ENCODE results near the gene PHF3. TPM values are rescaled to one million over a fixed set of nuclear protein-coding genes. Genes with fewer than 3 reads are reported as not detected.
A peak's percentile ranks its signal among the peaks of the same experiment; 100 is the strongest.

The PHF3 gene, protein sequence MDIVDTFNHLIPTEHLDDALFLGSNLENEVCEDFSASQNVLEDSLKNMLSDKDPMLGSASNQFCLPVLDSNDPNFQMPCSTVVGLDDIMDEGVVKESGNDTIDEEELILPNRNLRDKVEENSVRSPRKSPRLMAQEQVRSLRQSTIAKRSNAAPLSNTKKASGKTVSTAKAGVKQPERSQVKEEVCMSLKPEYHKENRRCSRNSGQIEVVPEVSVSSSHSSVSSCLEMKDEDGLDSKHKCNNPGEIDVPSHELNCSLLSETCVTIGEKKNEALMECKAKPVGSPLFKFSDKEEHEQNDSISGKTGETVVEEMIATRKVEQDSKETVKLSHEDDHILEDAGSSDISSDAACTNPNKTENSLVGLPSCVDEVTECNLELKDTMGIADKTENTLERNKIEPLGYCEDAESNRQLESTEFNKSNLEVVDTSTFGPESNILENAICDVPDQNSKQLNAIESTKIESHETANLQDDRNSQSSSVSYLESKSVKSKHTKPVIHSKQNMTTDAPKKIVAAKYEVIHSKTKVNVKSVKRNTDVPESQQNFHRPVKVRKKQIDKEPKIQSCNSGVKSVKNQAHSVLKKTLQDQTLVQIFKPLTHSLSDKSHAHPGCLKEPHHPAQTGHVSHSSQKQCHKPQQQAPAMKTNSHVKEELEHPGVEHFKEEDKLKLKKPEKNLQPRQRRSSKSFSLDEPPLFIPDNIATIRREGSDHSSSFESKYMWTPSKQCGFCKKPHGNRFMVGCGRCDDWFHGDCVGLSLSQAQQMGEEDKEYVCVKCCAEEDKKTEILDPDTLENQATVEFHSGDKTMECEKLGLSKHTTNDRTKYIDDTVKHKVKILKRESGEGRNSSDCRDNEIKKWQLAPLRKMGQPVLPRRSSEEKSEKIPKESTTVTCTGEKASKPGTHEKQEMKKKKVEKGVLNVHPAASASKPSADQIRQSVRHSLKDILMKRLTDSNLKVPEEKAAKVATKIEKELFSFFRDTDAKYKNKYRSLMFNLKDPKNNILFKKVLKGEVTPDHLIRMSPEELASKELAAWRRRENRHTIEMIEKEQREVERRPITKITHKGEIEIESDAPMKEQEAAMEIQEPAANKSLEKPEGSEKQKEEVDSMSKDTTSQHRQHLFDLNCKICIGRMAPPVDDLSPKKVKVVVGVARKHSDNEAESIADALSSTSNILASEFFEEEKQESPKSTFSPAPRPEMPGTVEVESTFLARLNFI (N-terminal part only)
- 10 to 100 TPM; 51.1 to 64.0 TPM for total RNA-seq
- long read RNA-seq, full-length matches to known transcripts: 3 of 40 reads
- long read RNA-seq, partial matches to known transcripts: 23 of 40 reads
- long read RNA-seq, other reads (novel, unspliced or antisense): 14 of 40 reads

DNA sequence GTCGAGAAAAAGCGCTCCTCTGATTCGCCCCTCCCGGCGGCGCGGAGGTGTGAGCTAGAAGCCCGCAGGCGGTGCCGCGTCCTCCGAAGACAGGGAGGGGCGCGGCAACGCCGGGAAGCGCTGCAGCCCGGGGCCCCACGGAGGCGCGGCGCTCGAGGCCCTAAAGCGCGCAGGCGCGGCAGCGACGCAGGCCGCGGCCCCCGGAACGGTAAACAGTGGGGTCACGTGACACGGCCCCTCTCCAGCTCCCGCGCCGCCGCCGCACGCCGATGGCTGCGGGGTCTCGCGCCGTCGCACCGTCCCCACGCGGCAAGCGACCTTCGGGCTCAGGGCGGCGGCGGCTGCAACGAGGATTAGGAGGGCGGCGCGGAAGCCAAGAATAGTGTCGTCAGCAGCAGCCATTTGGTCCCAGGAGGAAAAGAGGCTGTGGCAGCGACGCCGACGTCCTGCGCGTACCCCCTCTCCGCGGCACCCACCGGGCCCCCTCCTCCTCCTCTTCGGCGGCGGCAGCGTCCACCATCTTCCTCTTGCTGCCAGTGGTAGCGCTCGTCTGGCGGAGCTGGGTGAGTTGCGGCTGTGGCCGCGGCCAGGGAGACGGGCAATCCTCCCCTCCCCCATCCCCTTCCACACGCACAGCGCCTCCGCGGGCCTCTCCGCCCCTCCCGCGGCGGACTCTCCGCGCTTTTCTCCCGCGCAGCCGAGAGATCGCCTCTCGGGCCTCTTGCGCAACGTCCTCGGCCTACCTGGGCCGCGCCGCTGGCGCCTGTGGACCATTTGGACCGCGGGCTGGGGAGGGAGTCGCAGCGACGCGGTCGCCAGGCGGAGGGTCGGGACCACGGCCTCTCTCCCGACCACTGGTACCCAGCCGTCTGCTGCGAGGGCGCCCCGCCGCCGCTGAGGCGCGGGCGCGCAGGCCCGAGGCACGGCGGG lies at the start of gene PHF3:
PHF3 (plus strand) TSS at position 215 of the 930 bp plus-strand sequence. CDS start 10,750 bp downstream, outside the sequence.
- DNase-seq (peak; percentile 90 to 94), ATAC-seq (peak; percentile 92)
- intact Hi-C loops (cut with DNase I, micrococcal nuclease): no loop called here

DNA sequence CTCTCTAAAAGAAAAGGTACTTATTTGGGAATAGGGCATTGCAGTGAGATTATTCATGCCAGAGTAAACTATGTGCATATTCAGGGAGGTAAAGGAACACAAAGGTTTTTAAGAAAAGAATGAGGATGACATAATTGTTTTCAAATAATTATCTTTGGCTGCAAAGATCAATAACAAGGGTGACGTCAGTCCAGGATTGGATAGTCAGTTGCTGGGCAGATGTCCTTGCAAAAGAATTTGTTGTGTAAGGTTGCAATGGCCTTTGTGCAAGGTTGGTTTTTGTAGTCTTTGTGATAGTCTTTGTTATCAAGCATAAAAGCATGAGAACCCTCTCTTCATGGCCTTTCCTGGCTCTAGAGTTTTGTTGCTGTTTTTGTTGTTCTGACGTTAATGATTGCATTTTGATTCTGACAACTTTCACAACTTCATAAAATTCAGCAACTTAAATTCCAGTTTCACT lies 45.6 kb upstream of the PHF3 start:
- no peak for ATAC-seq

DNA sequence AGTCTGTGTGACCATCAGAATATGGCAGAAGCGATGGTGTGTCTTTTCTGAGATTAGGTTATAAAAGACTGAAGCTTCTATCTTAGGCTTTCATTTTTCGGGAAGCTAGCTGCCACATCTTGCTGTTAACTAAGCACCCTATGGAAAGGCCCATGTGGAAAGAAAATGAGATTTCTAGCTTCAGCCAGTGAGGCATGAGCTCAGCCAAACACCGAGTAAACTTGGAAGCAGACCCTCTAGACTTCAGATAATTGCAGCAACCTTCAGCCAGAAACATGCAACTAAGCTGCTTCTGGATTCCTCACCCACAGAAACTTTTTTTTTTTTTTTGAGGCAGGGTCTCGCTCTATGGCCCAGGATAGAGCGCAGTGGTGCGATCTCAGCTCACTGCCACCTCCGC lies 42.7 kb upstream of the PHF3 start:
- intact Hi-C loops (cut with DNase I, micrococcal nuclease): no loop called here
- ATAC-seq (no peak), DNase-seq (no peak)

More for the DNA sequence above, 45.6 kb upstream of the PHF3 start:
- intact Hi-C loops (cut with DNase I, micrococcal nuclease): no loop called here
- no peak for DNase-seq

DNA sequence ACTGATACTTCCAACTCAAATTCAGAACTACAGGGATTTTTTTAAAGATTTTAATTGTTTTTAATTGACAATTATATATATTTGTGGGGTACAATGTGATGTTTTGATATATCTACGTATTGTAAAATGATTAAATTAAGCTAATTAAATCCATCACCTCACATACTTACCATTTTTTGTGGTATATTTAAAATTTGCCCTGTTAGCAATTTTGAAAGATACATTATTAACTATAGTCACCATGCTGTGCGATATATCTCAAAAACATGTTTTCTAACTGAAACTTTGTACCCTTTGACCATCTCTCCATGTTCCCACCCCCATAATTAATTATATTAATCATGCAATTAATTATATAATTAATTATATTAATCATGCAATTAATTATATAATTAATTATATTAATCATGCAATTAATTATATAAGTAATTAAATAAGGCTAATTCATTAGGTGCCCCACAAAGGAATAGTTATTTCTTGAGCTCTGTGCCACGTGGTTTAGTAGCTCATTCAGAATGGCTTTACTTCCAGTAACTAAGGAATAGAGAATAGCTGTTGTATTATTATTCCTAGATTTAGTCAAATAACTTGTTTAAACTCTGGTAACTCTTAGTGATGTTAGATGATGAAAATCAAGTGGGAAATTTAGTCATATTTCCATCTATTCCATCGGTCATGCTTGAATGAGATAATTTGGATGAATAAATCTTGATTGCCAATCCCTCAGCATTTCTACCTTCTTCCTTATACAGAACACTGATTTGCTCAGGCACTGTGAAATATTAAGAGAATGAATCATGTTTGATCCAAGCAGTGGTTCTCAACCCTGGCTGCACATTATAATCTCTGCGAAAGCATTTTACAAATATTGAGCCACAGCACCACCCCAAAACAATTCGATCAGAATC lies 38.2 kb upstream of the PHF3 start:
- intact Hi-C loops (cut with DNase I, micrococcal nuclease): loop anchor here in 1 of 2 donors (5.0 kb wide), 1 partner anchor 165 kb away; no protein-coding TSS in a partner anchor
- ATAC-seq (peak; percentile 58), DNase-seq (no peak)

DNA sequence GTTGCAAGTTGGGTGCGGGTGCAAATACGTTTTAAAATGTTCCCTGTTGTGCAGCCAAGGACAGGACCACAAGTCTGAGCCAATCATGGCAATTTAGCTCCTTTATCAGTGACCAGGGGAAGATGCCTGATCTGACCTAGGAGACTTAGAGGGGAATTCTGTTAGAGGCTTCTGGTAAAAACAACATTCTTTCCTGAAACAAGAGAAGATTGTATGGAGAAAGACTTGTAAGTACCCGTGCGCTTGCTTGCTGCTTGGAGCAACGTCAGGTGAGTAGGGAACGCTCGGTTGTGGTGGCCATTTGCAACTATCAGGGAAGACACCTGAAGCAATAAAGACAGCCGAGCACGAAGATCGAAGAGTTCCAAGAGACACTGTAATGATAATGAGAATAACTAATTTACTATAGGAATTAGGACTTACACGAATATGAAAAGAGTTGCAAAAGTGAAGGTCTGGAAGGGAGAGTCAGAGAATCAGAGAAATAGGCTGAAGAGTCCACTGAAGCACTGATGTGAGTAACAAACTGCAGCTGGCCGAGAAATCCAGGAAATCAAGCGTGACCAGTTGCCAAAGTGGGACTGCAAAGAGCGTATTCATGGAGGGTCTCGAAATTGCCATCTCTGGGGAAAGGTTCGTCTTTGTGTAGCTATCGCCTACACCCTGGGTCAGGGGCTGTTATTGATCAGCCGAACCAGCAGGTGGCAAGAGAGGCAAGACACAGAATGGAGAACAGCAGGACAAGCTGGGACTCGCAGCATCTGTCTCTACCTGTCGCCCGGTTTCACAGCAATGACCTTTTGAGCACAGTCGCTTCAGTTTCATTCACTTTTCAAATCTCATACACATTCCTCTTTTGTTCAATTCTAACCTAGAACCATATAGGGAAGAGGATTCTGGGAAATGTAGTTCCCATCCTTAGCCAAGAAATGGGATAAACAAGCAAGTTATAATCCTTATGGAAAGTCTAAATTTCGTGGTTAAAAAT lies 37.3 kb upstream of the PHF3 start:
- intact Hi-C loops (cut with DNase I, micrococcal nuclease): loop anchor here in 1 of 2 donors (5.0 kb wide), 1 partner anchor 164 kb away; no protein-coding TSS in a partner anchor
- DNase-seq (peak; percentile 73 to 81), ATAC-seq (peak; percentile 97)

DNA sequence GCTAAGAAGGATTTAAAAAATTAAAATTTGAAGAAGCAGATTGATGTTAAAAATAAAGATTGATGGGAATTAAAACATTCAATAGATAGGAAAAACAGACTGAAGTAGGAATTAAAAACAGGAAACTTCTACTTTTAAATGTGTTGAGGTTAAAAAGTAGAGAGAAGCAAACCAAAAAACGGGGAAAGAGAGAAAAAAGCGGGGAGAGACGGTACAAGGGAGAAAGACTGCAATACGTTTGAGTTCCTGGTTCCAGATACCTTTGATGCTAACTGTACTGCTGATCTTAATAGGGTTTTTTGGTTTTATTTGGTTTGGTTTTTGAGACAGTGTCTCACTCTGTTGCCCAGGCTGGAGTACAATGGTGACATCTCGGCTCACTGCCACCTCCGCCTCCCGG lies 36.4 kb upstream of the PHF3 start:
- intact Hi-C loops (cut with DNase I, micrococcal nuclease): loop anchor here in 1 of 2 donors (5.0 kb wide), 1 partner anchor 163 kb away; no protein-coding TSS in a partner anchor
- DNase-seq: no peak
- no peak for ATAC-seq

DNA sequence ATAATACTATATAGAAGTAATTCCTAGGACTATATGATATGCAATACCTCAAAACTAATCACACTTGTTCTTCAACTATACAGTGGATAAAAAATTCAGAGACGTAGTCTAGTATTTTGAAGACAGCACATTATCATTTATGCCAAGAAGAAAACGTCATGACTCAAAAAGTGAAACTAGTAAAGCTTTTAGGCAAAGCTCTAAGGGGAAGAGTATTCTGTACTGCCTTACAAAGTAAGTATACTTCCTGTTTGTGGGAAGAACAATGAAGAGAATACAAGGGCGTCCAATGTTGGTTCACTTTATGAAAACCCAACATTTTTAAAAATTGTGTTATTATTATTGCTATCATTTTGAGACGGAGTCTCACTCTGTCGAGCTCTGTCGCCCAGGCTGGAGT lies 35.5 kb upstream of the PHF3 start:
- DNase-seq: no peak
- no peak for ATAC-seq
- intact Hi-C loops (cut with DNase I, micrococcal nuclease): loop anchor here in 1 of 2 donors (10.0 kb wide), 1 partner anchor 165 kb away; no protein-coding TSS in a partner anchor

DNA sequence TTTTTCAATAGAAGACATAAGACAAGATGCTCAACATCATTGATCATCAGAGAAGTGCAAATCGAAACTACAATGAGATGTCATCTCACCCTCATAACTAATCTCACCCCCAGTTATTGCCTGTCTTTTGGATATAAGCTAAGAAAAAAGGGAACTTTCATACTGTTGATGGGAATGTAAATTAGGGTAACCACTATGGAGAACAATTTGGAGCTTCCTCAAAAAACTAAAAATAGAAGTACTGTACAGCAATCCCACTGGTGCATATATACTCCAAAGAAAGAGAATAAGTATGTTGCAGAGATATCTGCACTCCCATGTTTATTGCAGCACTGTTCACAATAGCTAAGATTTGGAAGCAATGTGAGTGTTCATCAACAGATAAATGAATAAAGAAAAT lies 26.4 kb upstream of the PHF3 start:
- ATAC-seq (no peak), DNase-seq (no peak)

DNA sequence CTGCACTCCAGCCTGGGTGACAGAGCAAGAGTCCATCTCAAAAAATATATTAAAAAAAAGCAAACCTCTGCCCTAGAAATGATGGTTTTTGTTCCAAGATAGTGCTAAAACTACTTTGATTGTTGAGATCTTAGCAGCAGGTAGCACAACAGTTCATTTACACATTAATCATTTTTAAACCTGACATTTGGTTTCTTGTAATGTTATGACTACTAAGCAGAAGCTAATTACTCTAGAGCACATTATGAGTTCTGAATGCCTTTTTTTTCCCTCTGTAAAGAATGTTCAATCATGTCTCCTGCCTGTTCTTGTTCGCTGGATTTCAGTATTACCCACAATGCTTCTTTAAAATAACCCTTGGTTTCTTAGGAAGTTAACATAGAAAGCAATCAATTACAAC lies 24.7 kb upstream of the PHF3 start:
- ATAC-seq (no peak), DNase-seq (no peak)
- intact Hi-C loops (cut with DNase I, micrococcal nuclease): no loop called here

More for the DNA sequence above, 26.4 kb upstream of the PHF3 start:
- intact Hi-C loops (cut with DNase I, micrococcal nuclease): loop anchor here in 1 of 2 donors (10.0 kb wide), 1 partner anchor 156 kb away; no protein-coding TSS in a partner anchor

DNA sequence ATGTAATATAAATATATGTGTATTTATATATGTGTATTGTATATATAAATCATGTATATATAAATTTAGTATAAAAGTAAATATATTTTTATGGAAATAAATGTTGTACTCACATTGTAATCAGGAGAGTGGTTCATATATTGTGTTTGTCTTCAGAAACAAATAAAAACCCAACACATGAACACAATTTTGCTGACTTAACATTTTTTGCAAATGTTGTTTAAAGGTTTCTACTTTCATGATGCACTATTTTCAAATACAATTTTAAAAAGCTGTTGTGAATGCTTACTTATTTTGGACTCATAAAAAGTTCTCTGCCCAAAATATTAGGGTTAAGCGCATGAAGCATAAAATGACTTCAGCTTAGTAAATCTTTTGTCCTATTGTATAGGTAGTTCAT lies 24.0 kb upstream of the PHF3 start:
- ATAC-seq: no peak
- no peak for DNase-seq
- intact Hi-C loops (cut with DNase I, micrococcal nuclease): no loop called here

DNA sequence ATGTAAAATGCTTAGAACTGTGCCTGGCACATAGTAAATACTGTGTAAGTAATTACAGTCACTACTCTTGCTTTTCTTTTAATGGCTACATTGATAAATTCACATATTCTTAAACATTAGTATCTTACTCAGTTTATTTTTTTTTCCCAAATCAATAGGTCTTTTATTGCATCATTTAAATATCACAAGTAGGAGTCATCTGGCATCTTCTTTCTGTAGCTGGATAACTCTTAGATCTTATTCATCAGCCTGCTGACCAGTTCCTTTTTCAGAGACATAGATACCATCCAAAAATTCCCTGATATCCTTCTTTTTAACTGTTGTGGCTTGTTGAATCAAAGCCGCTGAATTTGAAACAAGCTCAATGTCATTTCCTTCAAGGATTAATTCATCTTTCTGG lies 20.0 kb upstream of the PHF3 start:
- intact Hi-C loops (cut with DNase I, micrococcal nuclease): no loop called here
- no peak for ATAC-seq
- DNase-seq: no peak

DNA sequence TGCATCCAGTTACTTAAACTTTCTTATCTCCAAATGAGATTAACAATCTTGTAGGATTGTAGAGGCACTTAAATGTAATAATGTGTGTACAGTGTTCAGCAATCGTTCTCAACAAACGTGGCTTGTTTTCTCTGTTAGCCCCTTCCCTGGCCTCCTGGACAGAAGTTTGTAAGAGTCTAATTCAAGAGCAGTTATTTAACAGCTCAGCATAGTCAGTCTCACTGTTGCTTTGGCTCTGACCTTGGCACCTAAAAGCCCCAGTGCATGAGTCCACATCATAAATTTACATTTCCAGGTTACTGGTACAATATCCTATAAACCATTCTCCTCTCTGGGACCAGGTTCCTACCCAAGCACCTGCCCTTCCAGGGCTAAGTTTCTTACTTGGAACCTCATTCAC lies 11.5 kb upstream of the PHF3 start:
- intact Hi-C loops (cut with DNase I, micrococcal nuclease): no loop called here
- ATAC-seq: no peak
- no peak for DNase-seq

DNA sequence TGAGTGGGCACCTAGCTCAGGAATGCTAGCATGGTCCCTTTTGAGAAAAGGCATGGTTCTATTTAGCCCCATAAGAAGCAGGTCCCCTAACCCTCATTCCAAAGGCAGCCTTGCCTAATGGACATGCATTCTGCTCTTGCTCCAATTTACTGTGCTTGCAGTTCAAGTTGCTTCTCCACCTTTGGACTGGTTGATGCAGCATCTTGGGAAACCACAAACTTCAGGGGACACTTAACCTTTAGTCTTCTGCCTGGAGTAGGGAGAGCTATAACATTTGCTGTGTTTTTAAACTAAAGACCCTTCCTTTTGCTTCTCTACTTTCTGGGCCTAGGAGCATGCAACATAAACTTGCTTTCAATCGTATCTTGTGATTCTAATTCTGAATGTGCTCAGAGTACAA lies 5.1 kb upstream of the PHF3 start:
- no peak for ATAC-seq
- no peak for DNase-seq
- intact Hi-C loops (cut with DNase I, micrococcal nuclease): no loop called here

DNA sequence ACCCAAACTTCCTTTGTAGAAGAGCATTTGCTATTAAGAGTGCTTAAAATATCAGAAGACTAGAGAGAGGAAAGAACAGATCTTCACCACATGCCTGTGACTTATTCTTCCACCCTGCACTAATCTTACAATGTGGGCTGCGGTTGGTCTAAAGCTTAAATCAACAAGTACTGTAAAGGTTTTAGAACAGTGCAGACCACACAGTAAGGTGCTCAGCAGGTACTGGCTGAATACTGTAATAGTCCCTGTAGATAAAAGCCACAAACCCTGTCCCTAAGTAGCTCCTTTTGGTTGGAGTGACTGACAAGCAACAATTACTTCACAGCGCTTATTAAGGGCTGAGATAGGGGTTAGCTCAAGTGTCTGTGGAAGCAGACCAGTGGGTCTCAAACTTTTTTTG lies 972 bp upstream of the PHF3 start:
- DNase-seq (no peak), ATAC-seq (no peak)
- intact Hi-C loops (cut with DNase I, micrococcal nuclease): no loop called here

DNA sequence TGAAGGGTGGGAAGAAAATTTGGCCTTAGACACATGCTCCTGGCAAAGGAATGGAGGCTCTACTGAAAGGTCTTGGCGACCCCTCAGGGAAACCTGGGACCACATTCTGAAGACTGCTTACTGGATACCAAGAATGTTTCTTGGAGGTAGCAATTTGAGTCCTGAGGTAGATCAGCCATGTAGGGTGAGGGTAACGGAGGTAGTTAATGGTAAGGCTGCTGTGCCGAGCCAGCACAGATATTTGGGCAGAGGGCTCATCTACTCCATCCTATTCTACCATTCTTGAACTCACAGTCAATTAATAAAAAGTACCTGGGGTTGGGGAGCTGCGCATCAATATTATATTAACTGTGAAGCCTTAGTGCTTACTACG lies 401 bp upstream of the PHF3 start:
- intact Hi-C loops (cut with DNase I, micrococcal nuclease): no loop called here
- ATAC-seq (no peak), DNase-seq (no peak)
